ENCODE results near the gene HTR7.
"Not testable (repeated sequence)": the region's sequence is repeated elsewhere in the genome, so short reads cannot be mapped to it uniquely, and the experiment has no call there.

Gene HTR7

DNA sequence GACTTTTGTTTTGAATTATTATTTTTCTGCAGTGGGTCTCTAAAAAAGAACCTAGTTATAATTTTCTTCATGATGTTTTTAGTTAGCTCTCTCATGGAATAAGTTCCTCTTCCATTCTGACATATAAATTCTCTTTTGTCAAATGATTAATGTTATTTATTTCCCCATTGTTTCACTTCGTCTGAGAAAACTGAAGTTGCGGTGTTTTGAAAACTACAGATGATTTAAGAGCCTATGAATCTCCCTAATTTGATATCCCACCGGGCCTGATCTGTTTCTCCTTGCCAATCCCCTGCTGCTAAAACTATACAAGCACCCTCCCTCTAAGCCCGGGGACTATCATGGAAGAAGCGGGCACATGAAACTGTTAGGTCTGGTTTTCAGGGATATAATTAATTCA is 41.4 kb downstream of the HTR7 start:
- no peak for DNase-seq (ENCODE audit: low read depth)
- TF ChIP-seq, protein P1, sequence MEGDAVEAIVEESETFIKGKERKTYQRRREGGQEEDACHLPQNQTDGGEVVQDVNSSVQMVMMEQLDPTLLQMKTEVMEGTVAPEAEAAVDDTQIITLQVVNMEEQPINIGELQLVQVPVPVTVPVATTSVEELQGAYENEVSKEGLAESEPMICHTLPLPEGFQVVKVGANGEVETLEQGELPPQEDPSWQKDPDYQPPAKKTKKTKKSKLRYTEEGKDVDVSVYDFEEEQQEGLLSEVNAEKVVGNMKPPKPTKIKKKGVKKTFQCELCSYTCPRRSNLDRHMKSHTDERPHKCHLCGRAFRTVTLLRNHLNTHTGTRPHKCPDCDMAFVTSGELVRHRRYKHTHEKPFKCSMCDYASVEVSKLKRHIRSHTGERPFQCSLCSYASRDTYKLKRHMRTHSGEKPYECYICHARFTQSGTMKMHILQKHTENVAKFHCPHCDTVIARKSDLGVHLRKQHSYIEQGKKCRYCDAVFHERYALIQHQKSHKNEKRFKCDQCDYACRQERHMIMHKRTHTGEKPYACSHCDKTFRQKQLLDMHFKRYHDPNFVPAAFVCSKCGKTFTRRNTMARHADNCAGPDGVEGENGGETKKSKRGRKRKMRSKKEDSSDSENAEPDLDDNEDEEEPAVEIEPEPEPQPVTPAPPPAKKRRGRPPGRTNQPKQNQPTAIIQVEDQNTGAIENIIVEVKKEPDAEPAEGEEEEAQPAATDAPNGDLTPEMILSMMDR (IDR thresholded peaks at IDR 0.05; ENCODE audit: control insufficient read depth, insufficient read depth, low read depth, low read length, missing control alignments) = no peak

DNA sequence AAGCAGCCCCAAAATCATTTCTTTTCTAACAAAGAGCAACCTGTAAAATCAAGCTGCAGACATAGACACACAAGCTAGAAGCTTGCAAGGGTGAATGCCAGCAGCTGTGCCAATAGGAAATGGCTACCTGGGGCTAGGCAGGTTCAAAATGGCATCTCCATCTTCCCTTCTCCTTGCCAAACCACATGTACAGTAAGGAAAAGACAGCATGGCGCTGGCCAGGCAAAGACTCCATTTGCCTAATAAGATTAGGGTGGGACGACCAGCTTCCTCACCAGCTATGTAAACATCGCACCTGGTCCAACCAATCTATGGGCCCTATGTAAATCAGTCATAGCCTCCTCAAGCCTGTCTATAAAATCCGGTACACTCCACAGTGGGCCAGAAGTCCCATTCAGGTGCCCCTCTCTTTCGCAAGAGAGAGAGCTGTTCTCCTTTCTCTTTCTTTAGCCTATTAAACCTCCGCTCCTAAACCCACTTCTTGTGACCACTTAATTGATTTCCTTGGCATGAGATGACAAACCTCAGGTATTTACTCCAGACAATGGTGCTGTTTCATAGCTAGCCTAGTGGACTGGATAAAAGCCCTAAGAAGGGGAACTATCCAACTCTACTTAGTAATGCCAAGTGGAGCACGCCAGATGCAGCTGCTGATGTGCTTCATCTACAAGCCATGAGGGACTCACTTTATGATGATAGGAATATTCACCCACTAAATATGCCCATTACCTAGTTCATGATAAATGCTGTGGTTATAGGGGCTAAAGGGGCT is 44.1 kb downstream of the HTR7 start:
- no peak for DNase-seq (ENCODE audit: low read depth)
- TF ChIP-seq, protein P1 (IDR thresholded peaks at IDR 0.05; ENCODE audit: control insufficient read depth, insufficient read depth, low read depth, low read length, missing control alignments) = no peak
- H3K4me3 ChIP-seq (ENCODE audit: control insufficient read depth, low read depth, low read length) = no peak overlapping the region

More for the DNA sequence above, 41.4 kb downstream of the HTR7 start:
- H3K4me3 ChIP-seq (ENCODE audit: control insufficient read depth, low read depth, low read length) = no peak overlapping the region

DNA sequence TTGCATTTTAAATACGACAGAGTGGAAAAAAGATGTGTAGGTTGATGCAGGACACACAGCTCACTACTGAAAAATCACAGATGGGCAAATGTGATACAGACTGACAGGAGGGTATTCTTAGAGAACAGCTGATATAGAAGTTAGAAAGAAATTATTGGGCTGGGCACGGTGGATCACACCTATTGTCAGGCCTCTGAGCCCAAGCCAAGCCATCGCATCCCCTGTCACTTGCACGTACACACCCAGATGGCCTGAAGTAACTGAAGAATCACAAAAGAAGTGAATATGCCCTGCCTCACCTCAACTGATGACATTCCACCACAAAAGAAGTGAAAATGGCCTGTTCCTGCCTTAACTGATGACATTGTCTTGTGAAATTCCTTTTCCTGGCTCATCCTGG is 50.7 kb downstream of the HTR7 start:
- not testable (repeated sequence) for H3K4me3 ChIP-seq (ENCODE audit: control insufficient read depth, low read depth, low read length); DNase-seq (ENCODE audit: low read depth)

DNA sequence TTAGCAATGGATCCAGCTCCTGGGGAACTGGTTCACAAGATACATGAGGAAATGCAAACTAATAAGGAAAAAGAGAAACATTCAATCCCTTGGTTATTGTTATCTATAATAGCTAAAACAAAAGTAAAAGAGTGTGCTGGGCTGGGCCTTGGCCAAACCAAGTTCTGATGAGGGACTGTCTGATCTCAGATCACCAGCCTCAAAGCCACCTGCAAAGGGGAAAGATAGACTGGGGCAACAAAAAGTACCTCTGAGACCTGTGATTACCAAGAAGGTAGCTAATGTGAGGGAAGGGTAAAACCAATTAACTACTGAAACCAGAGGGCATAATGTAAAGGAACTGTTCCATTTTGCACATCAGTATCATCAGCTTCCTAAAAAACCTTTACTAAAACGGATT is 51.2 kb downstream of the HTR7 start:
- TF ChIP-seq, protein P1 (IDR thresholded peaks at IDR 0.05; ENCODE audit: control insufficient read depth, insufficient read depth, low read depth, low read length, missing control alignments) = no peak
- H3K4me3 ChIP-seq (ENCODE audit: control insufficient read depth, low read depth, low read length) = no peak overlapping the region
- DNase-seq (ENCODE audit: low read depth) = no peak

DNA sequence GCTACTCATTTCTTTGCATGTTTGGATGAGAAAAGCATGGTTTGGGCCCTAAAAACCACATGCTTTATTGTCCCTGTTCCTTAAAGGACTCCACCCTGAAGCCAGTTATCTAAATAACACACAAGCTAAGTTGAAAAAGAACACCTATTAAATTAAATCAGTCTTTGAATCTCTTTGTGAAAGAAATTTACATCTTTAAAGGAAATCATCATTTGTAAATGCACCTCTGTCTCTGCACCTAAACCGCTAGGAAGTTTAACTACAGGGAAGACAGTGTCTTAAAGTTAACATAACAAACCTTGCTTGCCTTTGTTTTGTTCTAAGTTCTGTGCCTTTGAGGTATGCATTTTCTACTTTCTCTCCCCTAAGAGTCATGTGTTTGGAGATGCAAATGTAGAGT is 52.6 kb downstream of the HTR7 start:
- DNase-seq (ENCODE audit: low read depth) = no peak
- TF ChIP-seq, protein P1 (IDR thresholded peaks at IDR 0.05; ENCODE audit: control insufficient read depth, insufficient read depth, low read depth, low read length, missing control alignments) = no peak
- H3K4me3 ChIP-seq (ENCODE audit: control insufficient read depth, low read depth, low read length) = no peak overlapping the region

DNA sequence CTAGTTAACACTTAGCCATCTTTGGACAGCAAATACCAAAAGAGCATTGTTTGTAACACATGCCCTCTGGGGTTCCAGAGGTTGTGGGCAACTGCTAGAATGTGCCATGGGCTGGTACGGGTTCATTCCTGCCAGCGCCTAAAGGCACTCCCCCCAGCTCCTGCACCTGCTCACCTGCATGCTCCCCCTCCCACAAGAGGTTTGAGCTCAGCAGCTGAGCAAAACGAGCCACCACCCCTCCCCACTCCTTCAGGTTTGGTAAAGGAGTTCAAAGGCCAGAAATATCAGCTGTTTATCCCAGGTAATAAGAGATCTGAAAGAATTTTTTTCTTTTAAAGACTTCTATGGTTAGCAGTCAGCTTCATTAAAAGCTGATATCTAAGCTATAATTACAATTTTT is 53.5 kb downstream of the HTR7 start:
- H3K4me3 ChIP-seq (ENCODE audit: control insufficient read depth, low read depth, low read length) = no peak overlapping the region
- DNase-seq (ENCODE audit: low read depth) = no peak
- TF ChIP-seq, protein P1 (IDR thresholded peaks at IDR 0.05; ENCODE audit: control insufficient read depth, insufficient read depth, low read depth, low read length, missing control alignments) = no peak

DNA sequence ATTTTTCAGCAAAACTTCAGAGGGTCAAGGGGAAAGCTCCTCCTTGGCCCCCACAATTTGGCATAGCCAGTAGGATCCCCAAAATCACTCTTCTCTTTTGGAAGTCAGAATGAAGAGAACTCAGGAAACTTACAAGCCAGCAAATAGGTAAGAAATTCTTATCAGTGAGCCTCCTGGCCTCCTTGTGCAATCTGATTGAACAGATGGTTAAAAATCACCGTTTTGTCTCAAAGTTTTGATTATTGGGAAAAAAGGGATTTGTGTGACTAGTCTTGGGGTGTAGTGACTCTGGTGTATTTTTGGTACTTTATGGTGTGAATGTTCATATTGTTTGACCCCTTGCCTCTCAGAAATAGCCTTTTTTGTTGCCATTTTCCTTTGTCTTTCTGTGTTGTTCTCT is 56.2 kb downstream of the HTR7 start:
- no peak overlapping the region for H3K4me3 ChIP-seq (ENCODE audit: control insufficient read depth, low read depth, low read length)
- TF ChIP-seq, protein P1 (IDR thresholded peaks at IDR 0.05; ENCODE audit: control insufficient read depth, insufficient read depth, low read depth, low read length, missing control alignments) = no peak
- DNase-seq (ENCODE audit: low read depth) = no peak
